Measurements from ENCODE around the gene NIPAL4.

- TF ChIP-seq CTCF (IDR thresholded peaks at IDR 0.05) (no peak), SIN3A (IDR thresholded peaks at IDR 0.05; ENCODE audit: borderline replicate concordance, insufficient read depth, low read depth, low read length) (no peak), POLR2AphosphoS5 (IDR thresholded peaks at IDR 0.05; ENCODE audit: low read depth, low read length) (no peak), TCF7L2 (IDR thresholded peaks at IDR 0.05; ENCODE audit: low read depth, low read length) (no peak), REST (IDR thresholded peaks at IDR 0.05; ENCODE audit: insufficient read depth in 1 of 2, low read depth in 2 of 2, low read length in 1 of 2) (no peak)
Measured at GRCh38 chr5:157470631-157471030, 10.6 kb downstream of the NIPAL4 start.
